ENCODE measurements around the gene ZNF765.

DNA sequence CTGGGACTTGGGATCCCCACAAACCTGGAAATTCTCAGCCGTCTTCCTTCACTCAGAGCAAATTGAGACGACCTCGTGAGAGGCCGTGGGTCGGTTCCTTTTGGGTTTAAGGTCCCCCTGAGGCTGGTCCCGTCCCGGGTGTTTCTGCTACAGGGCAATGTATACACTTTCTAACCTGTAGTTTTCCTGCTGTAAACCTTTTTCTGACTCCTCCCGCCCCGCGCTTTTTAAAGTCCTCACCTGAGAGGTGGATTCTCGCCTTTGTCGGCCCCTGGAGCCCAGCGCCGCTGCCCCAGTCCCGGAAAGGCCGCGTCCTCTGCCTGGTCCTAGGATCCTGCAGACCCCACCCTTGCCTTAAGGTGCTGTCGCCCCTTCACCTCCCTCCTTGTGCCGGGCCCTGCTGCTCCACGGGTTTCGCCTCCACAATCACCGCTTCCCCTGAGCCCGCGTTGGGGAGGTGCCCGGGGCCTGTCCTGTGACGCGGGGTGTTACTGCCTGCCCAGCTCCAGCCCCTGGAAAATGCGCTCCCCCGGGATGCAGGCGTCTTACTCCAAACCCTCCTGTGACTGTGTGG lies 37.2 kb downstream of the ZNF765 start:
- TF ChIP-seq, protein P1, sequence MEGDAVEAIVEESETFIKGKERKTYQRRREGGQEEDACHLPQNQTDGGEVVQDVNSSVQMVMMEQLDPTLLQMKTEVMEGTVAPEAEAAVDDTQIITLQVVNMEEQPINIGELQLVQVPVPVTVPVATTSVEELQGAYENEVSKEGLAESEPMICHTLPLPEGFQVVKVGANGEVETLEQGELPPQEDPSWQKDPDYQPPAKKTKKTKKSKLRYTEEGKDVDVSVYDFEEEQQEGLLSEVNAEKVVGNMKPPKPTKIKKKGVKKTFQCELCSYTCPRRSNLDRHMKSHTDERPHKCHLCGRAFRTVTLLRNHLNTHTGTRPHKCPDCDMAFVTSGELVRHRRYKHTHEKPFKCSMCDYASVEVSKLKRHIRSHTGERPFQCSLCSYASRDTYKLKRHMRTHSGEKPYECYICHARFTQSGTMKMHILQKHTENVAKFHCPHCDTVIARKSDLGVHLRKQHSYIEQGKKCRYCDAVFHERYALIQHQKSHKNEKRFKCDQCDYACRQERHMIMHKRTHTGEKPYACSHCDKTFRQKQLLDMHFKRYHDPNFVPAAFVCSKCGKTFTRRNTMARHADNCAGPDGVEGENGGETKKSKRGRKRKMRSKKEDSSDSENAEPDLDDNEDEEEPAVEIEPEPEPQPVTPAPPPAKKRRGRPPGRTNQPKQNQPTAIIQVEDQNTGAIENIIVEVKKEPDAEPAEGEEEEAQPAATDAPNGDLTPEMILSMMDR (IDR thresholded peaks at IDR 0.05; ENCODE audit: insufficient read depth, low read length, poor library complexity, severe bottlenecking): no peak
- no peak for TF ChIP-seq EZH2phosphoT487 (conservative IDR thresholded peaks at IDR 0.05; ENCODE audit: low read length)
